Upper lobe of left lung (tissue), 6 donors: Measurements from ENCODE around the gene CNGB1. TPM values are rescaled to one million over a fixed set of nuclear protein-coding genes. Genes with fewer than 3 reads are reported as not detected.

Source experiments
- ATAC-seq, 2 donors: fragments of 200-7000 bp; cut with Tn5 transposase; one replicate each; pipeline ENCODE4 v1.9.1; 2022; ENCODE audit warnings: mild to moderate bottlenecking in 2 of 2, moderate library complexity in 2 of 2; ENCODE audit not compliant: low FRiP score in 2 of 2
- DNase-seq, 2 donors: peaks; one replicate each; pipeline ENCODE4 v3.0.0-alpha.2; 2019 to 2020
- H3K27ac ChIP-seq, 4 donors: fragments of 200-600 bp; sonication (generic); one replicate each; pipeline ENCODE4 v1.5.1; 2016 to 2019
- H3K27me3 ChIP-seq, 4 donors: fragments of 200-600 bp; sonication (generic); one replicate each; pipeline ENCODE4 v1.5.1; 2017 to 2019
- H3K36me3 ChIP-seq, 4 donors: fragments of 200-600 bp; sonication (generic); one replicate each; pipeline ENCODE4 v1.5.1; 2016 to 2019
- H3K4me1 ChIP-seq, 4 donors: fragments of 200-600 bp; sonication (generic); one replicate each; pipeline ENCODE4 v1.5.1; 2018 to 2019
- H3K4me3 ChIP-seq, 4 donors: fragments of 200-600 bp; sonication (generic); one replicate each; pipeline ENCODE4 v1.5.1; 2017 to 2019; ENCODE audit warnings: mild to moderate bottlenecking in 2 of 4, moderate library complexity in 1 of 4
- H3K9me3 ChIP-seq, 4 donors: fragments of 200-600 bp; sonication (generic); one replicate each; pipeline ENCODE4 v1.5.1; 2018 to 2019
- EP300 ChIP-seq, 4 donors: sonication (generic); formaldehyde crosslinking; IDR thresholded peaks; one replicate each; pipeline ENCODE4 v1.5.1; 2017; ENCODE audit warnings: antibody characterized with exemption in 4 of 4, control low read depth in 2 of 4
- POLR2A ChIP-seq, 4 donors: fragments of 450-650 bp; IDR thresholded peaks; one replicate each; pipeline ENCODE4 v1.5.1; 2016 to 2017; ENCODE audit warnings: antibody characterized with exemption in 4 of 4, mild to moderate bottlenecking in 2 of 4
- POLR2AphosphoS5 ChIP-seq, 2 donors: sonication (generic); formaldehyde crosslinking; IDR thresholded peaks; one replicate each; pipeline ENCODE4 v1.5.1; 2017; ENCODE audit warnings: antibody characterized with exemption in 2 of 2
- WGBS, 2 donors: methylation state at CpG; one replicate each; pipeline ENCODE4 v1.1.5; 2017 to 2018; 5-methylcytosine and 5-hydroxymethylcytosine counted together
- total RNA-seq, 6 donors: library from RNA; depleted of rRNA in 4 of 6; stranded (reverse); fragments of >200 nt in 4 of 6; gene quantifications; one replicate each; pipeline versions ENCODE4 v1.1.0 to v1.2.1, GENCODE V29; 2016 to 2021
- TF ChIP-seq, protein P1 (sequence below), 6 experiments: fragments of 450-650 bp in 4 of 6; fragments of 200-600 bp in 2 of 6; sonication (generic) in 2 of 6; IDR thresholded peaks; one replicate each; pipeline ENCODE4 v1.5.1; 2016 to 2019; ENCODE audit warnings: antibody characterized with exemption in 6 of 6
- donor health status: DM: no; HTN: no; CAD: no; lungs with moderate emphysema.
- donor health status: DM: no; HTN: yes; CAD: no; lungs with severe emphysema.

CNGB1 gene
- under 1 TPM in 2 of 6 donors, not detected in 4; 0.06 to 0.39 TPM for total RNA-seq

DNA sequence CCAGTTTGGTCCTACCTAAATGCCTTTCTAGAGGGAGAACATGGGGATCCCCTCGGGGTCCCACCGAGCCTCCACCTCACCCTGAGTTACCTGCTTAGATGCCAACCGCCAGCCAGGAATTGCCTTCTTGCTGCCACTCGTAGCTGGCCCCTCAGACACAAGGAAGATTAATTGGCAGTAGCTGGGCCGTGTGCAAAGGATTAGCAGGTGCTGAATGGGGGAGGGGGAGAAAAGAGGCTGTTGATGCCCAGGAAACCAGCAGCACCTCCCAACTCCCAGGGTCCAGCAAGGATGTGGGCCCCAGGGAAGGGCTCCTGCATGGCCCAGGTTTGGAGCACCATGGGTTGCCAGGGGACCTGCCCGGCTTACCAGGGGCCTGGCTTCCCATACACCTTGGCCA is at the start of gene CNGB1:
TSS of gene CNGB1 (minus strand) at position 159 of the 400 bp plus-strand sequence. CDS start 3,842 bp downstream, outside the sequence.
- no peak within 1 kb of the TSS for H3K27ac ChIP-seq
- ATAC-seq (no peak), DNase-seq (no peak)
- TF ChIP-seq POLR2A (IDR thresholded peaks at IDR 0.05) (no peak), POLR2AphosphoS5 (IDR thresholded peaks at IDR 0.05) (no peak), EP300 (IDR thresholded peaks at IDR 0.05) (no peak)
- TF ChIP-seq, protein P1, sequence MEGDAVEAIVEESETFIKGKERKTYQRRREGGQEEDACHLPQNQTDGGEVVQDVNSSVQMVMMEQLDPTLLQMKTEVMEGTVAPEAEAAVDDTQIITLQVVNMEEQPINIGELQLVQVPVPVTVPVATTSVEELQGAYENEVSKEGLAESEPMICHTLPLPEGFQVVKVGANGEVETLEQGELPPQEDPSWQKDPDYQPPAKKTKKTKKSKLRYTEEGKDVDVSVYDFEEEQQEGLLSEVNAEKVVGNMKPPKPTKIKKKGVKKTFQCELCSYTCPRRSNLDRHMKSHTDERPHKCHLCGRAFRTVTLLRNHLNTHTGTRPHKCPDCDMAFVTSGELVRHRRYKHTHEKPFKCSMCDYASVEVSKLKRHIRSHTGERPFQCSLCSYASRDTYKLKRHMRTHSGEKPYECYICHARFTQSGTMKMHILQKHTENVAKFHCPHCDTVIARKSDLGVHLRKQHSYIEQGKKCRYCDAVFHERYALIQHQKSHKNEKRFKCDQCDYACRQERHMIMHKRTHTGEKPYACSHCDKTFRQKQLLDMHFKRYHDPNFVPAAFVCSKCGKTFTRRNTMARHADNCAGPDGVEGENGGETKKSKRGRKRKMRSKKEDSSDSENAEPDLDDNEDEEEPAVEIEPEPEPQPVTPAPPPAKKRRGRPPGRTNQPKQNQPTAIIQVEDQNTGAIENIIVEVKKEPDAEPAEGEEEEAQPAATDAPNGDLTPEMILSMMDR (IDR thresholded peaks at IDR 0.05) = no peak
- H3K9me3 ChIP-seq = no peaks in the 10 kb centered on the region
- WGBS, 2 donors = 71 to 88% methylated on average over 5 to 6 of the region's 6 CpGs
- H3K4me3 ChIP-seq = no peak within 1 kb of the TSS
- no peaks in the 10 kb centered on the region for H3K36me3 ChIP-seq
- H3K27me3 ChIP-seq = no peaks in the 10 kb centered on the region
- no peaks in the 10 kb centered on the region for H3K4me1 ChIP-seq

DNA sequence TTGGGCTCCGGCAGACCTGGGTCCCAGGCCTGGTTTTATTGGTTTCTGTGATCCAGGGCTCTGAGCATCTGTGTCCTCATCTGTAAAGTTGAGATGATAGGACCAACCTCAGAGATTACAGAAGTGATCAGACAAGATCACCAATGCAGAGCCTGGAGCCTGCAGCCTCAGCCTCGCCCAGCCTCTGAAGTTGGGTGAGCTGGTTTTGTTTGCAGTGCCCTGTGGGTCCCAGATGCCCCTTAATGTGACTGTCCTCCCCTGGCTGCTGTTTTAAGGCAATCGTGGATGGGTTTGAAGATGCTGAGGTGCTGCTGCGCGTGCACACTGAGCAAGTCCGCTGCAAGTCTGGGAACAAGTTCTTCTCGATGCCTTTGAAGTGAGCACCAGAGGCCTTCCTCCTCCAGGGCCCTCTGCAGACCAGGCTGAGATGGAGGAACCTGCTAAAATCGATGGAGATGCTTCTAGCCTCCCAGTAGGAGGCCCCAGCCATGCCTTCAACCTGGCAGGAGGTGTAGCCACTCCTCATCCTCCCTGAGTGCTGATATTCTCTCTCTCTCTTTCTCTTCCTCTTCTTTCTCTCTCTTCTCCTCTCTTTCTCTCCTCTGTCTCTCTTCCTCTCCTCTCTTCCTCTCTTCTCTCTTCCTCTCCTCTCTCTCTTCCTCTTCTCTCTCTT is 49.1 kb upstream of the CNGB1 start:
- Histone ChIP-seq H3K4me1 (peaks cover 29 to 30% (median 30%) of the 10 kb centered on the region in 4 donors), H3K27me3 (no peaks in the 10 kb centered on the region), H3K27ac (no peak overlapping the region), H3K9me3 (no peaks in the 10 kb centered on the region), H3K4me3 (no peak overlapping the region), H3K36me3 (peaks cover 0 to 23% (median 12%) of the 10 kb centered on the region in 4 donors)
- no peak for ATAC-seq
- WGBS, 2 donors = 72 to 83% methylated on average over 7 to 8 of the region's 8 CpGs
- no peak for DNase-seq
- TF ChIP-seq, protein P1 (IDR thresholded peaks at IDR 0.05) = no peak
- TF ChIP-seq EP300 (IDR thresholded peaks at IDR 0.05) (no peak), POLR2AphosphoS5 (IDR thresholded peaks at IDR 0.05) (no peak), POLR2A (IDR thresholded peaks at IDR 0.05) (no peak)

DNA sequence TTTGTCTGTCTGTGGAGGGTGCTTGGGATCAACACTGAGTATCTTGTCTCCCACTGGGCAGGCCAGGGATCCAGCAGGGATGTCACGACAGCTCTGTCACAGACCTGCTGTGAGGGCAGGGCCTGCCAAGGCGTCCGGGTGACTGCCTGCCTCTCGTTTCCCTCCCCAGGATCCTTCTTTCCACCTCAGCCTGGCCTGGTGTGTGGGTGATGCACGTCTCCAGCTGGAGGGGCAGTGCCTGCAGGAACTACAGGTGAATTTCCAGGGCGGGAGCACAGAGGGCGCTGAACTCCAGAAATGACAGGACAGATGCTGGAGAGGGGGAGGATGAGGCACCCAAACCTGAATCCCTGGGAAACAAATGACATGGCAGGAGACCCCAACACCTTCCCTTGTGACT is 47.9 kb upstream of the CNGB1 start:
- no peak for DNase-seq
- Histone ChIP-seq H3K9me3 (no peaks in the 10 kb centered on the region), H3K27ac (no peak overlapping the region), H3K4me3 (no peak overlapping the region), H3K27me3 (no peaks in the 10 kb centered on the region), H3K36me3 (peaks cover 0 to 23% (median 14%) of the 10 kb centered on the region in 4 donors), H3K4me1 (peaks cover 18 to 19% (median 18%) of the 10 kb centered on the region in 4 donors)
- TF ChIP-seq EP300 (IDR thresholded peaks at IDR 0.05) = no peak
- TF ChIP-seq POLR2A (IDR thresholded peaks at IDR 0.05) = no peak
- no peak for TF ChIP-seq POLR2AphosphoS5 (IDR thresholded peaks at IDR 0.05)
- WGBS, 2 donors = 90 to 95% methylated on average over 2 to 7 of the region's 7 CpGs
- ATAC-seq = no peak

DNA sequence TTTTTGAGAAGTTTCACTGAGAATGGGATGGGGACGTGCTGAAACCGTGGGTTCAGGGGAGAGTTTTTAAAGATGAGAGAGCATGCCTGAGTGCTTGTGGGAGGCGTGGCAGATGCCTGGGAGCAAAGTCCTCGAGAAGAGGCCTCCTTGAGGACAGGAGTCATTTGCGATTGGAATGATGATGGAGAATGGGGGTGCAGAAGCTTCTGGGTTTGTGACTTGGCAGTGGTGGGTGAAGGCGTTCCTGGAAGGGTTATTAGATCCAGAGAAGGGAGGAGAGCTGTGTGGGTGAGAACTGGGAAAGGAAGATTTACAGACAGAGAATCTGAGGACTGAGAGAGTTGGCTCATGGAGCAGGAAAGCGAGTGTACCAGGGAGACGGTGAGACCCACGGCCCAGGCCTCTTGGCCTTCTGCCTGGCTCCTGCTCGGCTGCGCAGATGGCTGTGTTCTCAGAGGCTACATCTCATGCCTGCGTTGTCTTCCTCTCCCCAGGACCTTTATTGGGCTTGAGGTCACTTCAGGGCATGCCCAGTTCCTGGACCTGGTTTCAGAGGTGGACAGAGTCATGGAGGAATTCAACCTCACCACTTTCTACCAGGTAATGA is 46.0 kb upstream of the CNGB1 start:
- H3K4me3 ChIP-seq = no peak overlapping the region
- H3K9me3 ChIP-seq = no peaks in the 10 kb centered on the region
- no peaks in the 10 kb centered on the region for H3K4me1 ChIP-seq
- H3K27ac ChIP-seq = no peak overlapping the region
- no peak for DNase-seq
- ATAC-seq = no peak
- H3K36me3 ChIP-seq = peaks cover 0 to 32% (median 22%) of the 10 kb centered on the region in 4 donors
- no peaks in the 10 kb centered on the region for H3K27me3 ChIP-seq
- TF ChIP-seq, protein P1 (IDR thresholded peaks at IDR 0.05) = no peak
- no peak for TF ChIP-seq POLR2AphosphoS5 (IDR thresholded peaks at IDR 0.05)
- WGBS, 2 donors = 69 to 82% methylated on average over 12 of the region's 12 CpGs

DNA sequence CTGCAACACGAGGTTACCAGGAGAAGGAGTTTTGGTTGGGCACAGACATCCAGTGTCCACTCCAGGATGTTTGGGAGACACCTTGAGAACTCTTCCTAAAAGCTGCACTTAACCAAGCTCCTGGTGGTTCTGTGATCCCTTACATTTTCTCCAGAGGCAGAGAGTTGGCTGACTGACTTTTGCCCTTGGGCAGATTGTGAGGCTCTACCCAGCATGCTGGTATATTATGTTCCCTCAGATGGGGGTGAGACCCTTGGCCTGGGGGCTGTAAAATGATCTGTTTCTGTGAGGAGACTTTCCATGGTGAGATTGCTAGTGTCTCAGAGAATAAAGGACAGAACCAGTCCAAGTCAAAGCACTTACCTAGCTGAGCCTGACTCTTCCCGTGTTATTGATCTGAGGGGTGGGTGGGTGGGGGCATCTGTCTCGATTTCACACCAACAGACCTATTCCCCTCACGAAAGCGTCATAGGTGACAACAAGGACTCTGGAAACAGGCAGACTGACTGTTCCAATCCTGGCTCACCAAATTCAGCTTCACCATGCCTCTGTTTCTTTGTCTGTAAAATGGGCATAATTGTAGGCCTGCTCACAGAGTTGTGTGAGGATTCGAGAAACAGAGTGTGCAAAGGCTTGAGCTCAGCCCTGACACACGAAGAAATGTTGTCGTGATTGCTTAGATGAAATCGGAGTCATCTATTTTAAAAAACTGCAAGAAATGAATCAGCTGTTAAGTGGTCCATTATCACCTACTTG is 42.5 kb upstream of the CNGB1 start:
- ATAC-seq (no peak), DNase-seq (no peak)
- TF ChIP-seq POLR2AphosphoS5 (IDR thresholded peaks at IDR 0.05) (no peak), EP300 (IDR thresholded peaks at IDR 0.05) (no peak), POLR2A (IDR thresholded peaks at IDR 0.05) (no peak)
- TF ChIP-seq, protein P1 (IDR thresholded peaks at IDR 0.05) = no peak
- Histone ChIP-seq H3K27ac (no peak overlapping the region), H3K4me3 (no peak overlapping the region), H3K9me3 (no peaks in the 10 kb centered on the region), H3K27me3 (no peaks in the 10 kb centered on the region), H3K4me1 (no peaks in the 10 kb centered on the region), H3K36me3 (peaks cover 9 to 40% (median 28%) of the 10 kb centered on the region in 4 donors)
- 87 to 92% methylated on average over 9 of the region's 9 CpGs for WGBS, 2 donors
